Activated CD4-positive, alpha-beta T cell treated with anti-CD3 and anti-CD28 coated beads, Interleukin-2, amount 50 U/mL, for 48 hours (primary cell): ENCODE results near the gene DNAJB12.
A peak's percentile ranks its signal among the peaks of the same experiment; 100 is the strongest.
"Not testable (repeated sequence)": the region's sequence is repeated elsewhere in the genome, so short reads cannot be mapped to it uniquely, and the experiment has no call there.

ENCODE experiments used
- DNase-seq, 2 experiments: peaks; one replicate each; pipeline ENCODE4 v3.0.0-alpha.2; 2020

Gene DNAJB12

GRCh38 chr10:72353028-72353964 is 1.4 kb downstream of the DNAJB12 start:
- DNase-seq, result no peak

- no peak for DNase-seq
Observed at GRCh38 chr10:72351479-72351878, 3.2 kb downstream of the DNAJB12 start.

GRCh38 chr10:72349438-72349837 is 5.3 kb downstream of the DNAJB12 start:
- no peak for DNase-seq

- no peak for DNase-seq
Observed at GRCh38 chr10:72348282-72348681, 6.4 kb downstream of the DNAJB12 start.

GRCh38 chr10:72346117-72346516 is 8.6 kb downstream of the DNAJB12 start:
- DNase-seq, result not testable (repeated sequence)

GRCh38 chr10:72344932-72345331 is 9.8 kb downstream of the DNAJB12 start:
- peak; percentile 46 to 52 for DNase-seq

GRCh38 chr10:72342911-72343310 is 11.8 kb downstream of the DNAJB12 start:
- DNase-seq, result no peak

GRCh38 chr10:72340510-72341261 is 14.0 kb downstream of the DNAJB12 start:
- peak; percentile 86 to 87 for DNase-seq

- no peak for DNase-seq
Observed at GRCh38 chr10:72338180-72338579, 16.5 kb downstream of the DNAJB12 start.

- no peak for DNase-seq
Observed at GRCh38 chr10:72337722-72338121, 17.0 kb downstream of the DNAJB12 start.

GRCh38 chr10:72337039-72337629 is 17.6 kb downstream of the DNAJB12 start:
- peak; percentile 74 to 82 for DNase-seq

GRCh38 chr10:72336259-72337038 is 18.3 kb downstream of the DNAJB12 start:
- peak in 1 of 2 experiments; percentile 13 for DNase-seq

- peak; percentile 61 to 71 for DNase-seq
Observed at GRCh38 chr10:72335394-72336258, 19.1 kb downstream of the DNAJB12 start.

- peak; percentile 87 to 92 for DNase-seq
Observed at GRCh38 chr10:72334825-72335393, 19.8 kb downstream of the DNAJB12 start.

- no peak for DNase-seq
Observed at GRCh38 chr10:72334196-72334824, 20.4 kb downstream of the DNAJB12 start.

GRCh38 chr10:72333112-72334015 is 21.4 kb downstream of the DNAJB12 start:
- peak in 1 of 2 experiments; percentile 58 for DNase-seq

GRCh38 chr10:72332423-72333111 is 22.2 kb downstream of the DNAJB12 start:
- DNase-seq, result no peak

- DNase-seq, result peak; percentile 91 to 93
Observed at GRCh38 chr10:72331575-72332422, 22.9 kb downstream of the DNAJB12 start.
